GM21825 (cell line): ENCODE data around the gene GABRG3.
"Not testable (repeated sequence)": the region's sequence is repeated elsewhere in the genome, so short reads cannot be mapped to it uniquely, and the experiment has no call there.

Experiments used
- ATAC-seq: cut with Tn5 transposase; IDR thresholded peaks from one replicate; pipeline ENCODE4 v1.9.1; 2021; ENCODE audit warnings: mild to moderate bottlenecking, moderate library complexity; ENCODE audit not compliant: unreplicated experiment

The GABRG3 gene

GRCh38 chr15:27172821-27173220 is 201.8 kb downstream of the GABRG3 start:
- ATAC-seq = no peak

- no peak for ATAC-seq
Observed at GRCh38 chr15:27175472-27176153, 204.6 kb downstream of the GABRG3 start.

GRCh38 chr15:27176785-27177406 is 205.9 kb downstream of the GABRG3 start:
- no peak for ATAC-seq

- no peak for ATAC-seq
Observed at GRCh38 chr15:27179789-27180188, 208.8 kb downstream of the GABRG3 start.

- ATAC-seq = no peak
Observed at GRCh38 chr15:27182561-27183110, 211.7 kb downstream of the GABRG3 start.

- ATAC-seq = no peak
Observed at GRCh38 chr15:27183201-27183600, 212.2 kb downstream of the GABRG3 start.

- not testable (repeated sequence) for ATAC-seq
Observed at GRCh38 chr15:27191515-27191914, 220.5 kb downstream of the GABRG3 start.

GRCh38 chr15:27196691-27197090 is 225.7 kb downstream of the GABRG3 start:
- ATAC-seq = no peak

- no peak for ATAC-seq
Observed at GRCh38 chr15:27201425-27201824, 230.4 kb downstream of the GABRG3 start.

GRCh38 chr15:27210176-27210575 is 239.2 kb downstream of the GABRG3 start:
- no peak for ATAC-seq

GRCh38 chr15:27214032-27214431 is 243.1 kb downstream of the GABRG3 start:
- no peak for ATAC-seq

- ATAC-seq = no peak
Observed at GRCh38 chr15:27214961-27215360, 244.0 kb downstream of the GABRG3 start.

- no peak for ATAC-seq
Observed at GRCh38 chr15:27218426-27218825, 247.4 kb downstream of the GABRG3 start.

- ATAC-seq = no peak
Observed at GRCh38 chr15:27219636-27220035, 248.7 kb downstream of the GABRG3 start.

- no peak for ATAC-seq
Observed at GRCh38 chr15:27220199-27220598, 249.2 kb downstream of the GABRG3 start.

- no peak for ATAC-seq
Observed at GRCh38 chr15:27222479-27222878, 251.5 kb downstream of the GABRG3 start.

GRCh38 chr15:27223179-27223578 is 252.2 kb downstream of the GABRG3 start:
- no peak for ATAC-seq

GRCh38 chr15:27231811-27232210 is 260.8 kb downstream of the GABRG3 start:
- no peak for ATAC-seq

- ATAC-seq = no peak
Observed at GRCh38 chr15:27232876-27233275, 261.9 kb downstream of the GABRG3 start.

- no peak for ATAC-seq
Observed at GRCh38 chr15:27234593-27234992, 263.6 kb downstream of the GABRG3 start.

- ATAC-seq = no peak
Observed at GRCh38 chr15:27235161-27235560, 264.2 kb downstream of the GABRG3 start.

- ATAC-seq = no peak
Observed at GRCh38 chr15:27235681-27236080, 264.7 kb downstream of the GABRG3 start.
